K562 (cell line): ENCODE data around the gene SELENOM. TPM values are rescaled to one million over a fixed set of nuclear protein-coding genes. Genes with fewer than 3 reads are reported as not detected.

Experiments used
- CCNT2 ChIP-seq: IDR thresholded peaks from 2 replicates; pipeline ENCODE4 v1.6.1; 2011; ENCODE audit warnings: borderline replicate concordance, low read depth, mild to moderate bottlenecking, moderate library complexity, mixed read lengths, low read length; ENCODE audit not compliant: insufficient read length; ENCODE audit errors: extremely low read depth
- GABPA ChIP-seq: fragments of 200-800 bp; sonication (Bioruptor generic); conservative IDR thresholded peaks from 2 replicates; pipeline ENCODE4 v1.6.1; 2016; ENCODE audit warnings: low read depth, missing genetic modification characterization, missing compliant biosample characterization
- PCBP2 ChIP-seq: fragments of 200-400 bp; formaldehyde crosslinking; IDR thresholded peaks from 2 replicates; pipeline ENCODE4 v1.6.1; 2018; ENCODE audit warnings: low read length, low read depth, mild to moderate bottlenecking, moderate library complexity; ENCODE audit not compliant: poor library complexity, severe bottlenecking
- THRAP3 ChIP-seq: fragments of 450-650 bp; IDR thresholded peaks from 2 replicates; pipeline ENCODE4 v1.6.1; 2016; ENCODE audit warnings: mild to moderate bottlenecking, inconsistent platforms, borderline replicate concordance
- ZNF23 ChIP-seq: fragments of 250-450 bp; sonication (Bioruptor Pico); IDR thresholded peaks from 2 replicates; pipeline ENCODE4 v1.4.0; 2020; ENCODE audit warnings: mild to moderate bottlenecking
- ZNF766 ChIP-seq: fragments of 200-800 bp; sonication (Bioruptor generic); conservative IDR thresholded peaks from 2 replicates; pipeline ENCODE4 v1.6.1; 2016; ENCODE audit warnings: missing genetic modification characterization, missing compliant biosample characterization
- polyA plus RNA-seq, 8 experiments: library from polyadenylated mRNA; depleted of rRNA in 4 of 8; stranded (reverse) in 5 of 8; unstranded in 3 of 8; fragments of >200 nt; fragmentation: Nextera tagmentation in 2 of 8; fragmentation: Illumina TruSeq in 1 of 8; extraction: Ambion mirVana in 2 of 8; extraction: Trizol in 1 of 8; gene quantifications; 2 replicates each; pipeline versions ENCODE4 v1.2.1 to v1.2.3, GENCODE V29; 2011 to 2014; ENCODE audit warnings: inconsistent platforms in 1 of 8, missing spikeins in 1 of 8
- total RNA-seq, 7 experiments: library from RNA; depleted of rRNA in 6 of 7; stranded (reverse); fragments of >200 nt in 6 of 7; fragmentation: Illumina TruSeq in 2 of 7; extraction: Trizol in 2 of 7; gene quantifications; 2 replicates each; pipeline versions ENCODE4 v1.2.1 to v1.2.3, GENCODE V29; 2011 to 2021; ENCODE audit warnings: low replicate concordance in 1 of 7
- TF ChIP-seq, protein P1 (sequence below): sonication (generic); formaldehyde crosslinking; IDR thresholded peaks from 2 replicates; pipeline ENCODE4 v1.8.1; 2023; ENCODE audit warnings: missing genetic modification reagents, mild to moderate bottlenecking, borderline replicate concordance

Gene SELENOM
- total and polyA plus RNA-seq, 9 of the 15 experiments (the other 6 are each of a cell fraction or from before 2014, with no cell fraction given): 1.2 to 10.6 (median 3.7) TPM

DNA sequence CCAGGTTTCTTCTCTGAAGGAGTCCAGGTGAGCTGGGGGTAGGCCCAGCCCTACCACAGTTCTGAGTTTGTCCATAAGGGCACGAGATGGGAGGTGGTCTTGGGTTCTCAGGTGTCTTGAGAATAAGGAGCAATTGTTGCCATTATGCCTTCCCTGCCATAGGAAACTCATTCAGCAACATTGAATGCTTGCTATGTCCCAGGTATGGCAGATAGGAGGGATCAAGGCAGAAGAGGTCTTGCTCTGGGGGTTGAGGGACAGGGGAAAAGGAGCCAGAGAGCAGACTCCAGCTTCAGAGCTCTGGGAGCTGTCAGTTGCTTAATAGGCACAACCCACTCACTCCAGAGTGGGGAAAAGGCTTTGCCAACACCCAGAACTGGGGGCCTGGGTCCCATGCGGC, 4.3 kb downstream of the SELENOM start (continued):
- TF ChIP-seq, protein P1, sequence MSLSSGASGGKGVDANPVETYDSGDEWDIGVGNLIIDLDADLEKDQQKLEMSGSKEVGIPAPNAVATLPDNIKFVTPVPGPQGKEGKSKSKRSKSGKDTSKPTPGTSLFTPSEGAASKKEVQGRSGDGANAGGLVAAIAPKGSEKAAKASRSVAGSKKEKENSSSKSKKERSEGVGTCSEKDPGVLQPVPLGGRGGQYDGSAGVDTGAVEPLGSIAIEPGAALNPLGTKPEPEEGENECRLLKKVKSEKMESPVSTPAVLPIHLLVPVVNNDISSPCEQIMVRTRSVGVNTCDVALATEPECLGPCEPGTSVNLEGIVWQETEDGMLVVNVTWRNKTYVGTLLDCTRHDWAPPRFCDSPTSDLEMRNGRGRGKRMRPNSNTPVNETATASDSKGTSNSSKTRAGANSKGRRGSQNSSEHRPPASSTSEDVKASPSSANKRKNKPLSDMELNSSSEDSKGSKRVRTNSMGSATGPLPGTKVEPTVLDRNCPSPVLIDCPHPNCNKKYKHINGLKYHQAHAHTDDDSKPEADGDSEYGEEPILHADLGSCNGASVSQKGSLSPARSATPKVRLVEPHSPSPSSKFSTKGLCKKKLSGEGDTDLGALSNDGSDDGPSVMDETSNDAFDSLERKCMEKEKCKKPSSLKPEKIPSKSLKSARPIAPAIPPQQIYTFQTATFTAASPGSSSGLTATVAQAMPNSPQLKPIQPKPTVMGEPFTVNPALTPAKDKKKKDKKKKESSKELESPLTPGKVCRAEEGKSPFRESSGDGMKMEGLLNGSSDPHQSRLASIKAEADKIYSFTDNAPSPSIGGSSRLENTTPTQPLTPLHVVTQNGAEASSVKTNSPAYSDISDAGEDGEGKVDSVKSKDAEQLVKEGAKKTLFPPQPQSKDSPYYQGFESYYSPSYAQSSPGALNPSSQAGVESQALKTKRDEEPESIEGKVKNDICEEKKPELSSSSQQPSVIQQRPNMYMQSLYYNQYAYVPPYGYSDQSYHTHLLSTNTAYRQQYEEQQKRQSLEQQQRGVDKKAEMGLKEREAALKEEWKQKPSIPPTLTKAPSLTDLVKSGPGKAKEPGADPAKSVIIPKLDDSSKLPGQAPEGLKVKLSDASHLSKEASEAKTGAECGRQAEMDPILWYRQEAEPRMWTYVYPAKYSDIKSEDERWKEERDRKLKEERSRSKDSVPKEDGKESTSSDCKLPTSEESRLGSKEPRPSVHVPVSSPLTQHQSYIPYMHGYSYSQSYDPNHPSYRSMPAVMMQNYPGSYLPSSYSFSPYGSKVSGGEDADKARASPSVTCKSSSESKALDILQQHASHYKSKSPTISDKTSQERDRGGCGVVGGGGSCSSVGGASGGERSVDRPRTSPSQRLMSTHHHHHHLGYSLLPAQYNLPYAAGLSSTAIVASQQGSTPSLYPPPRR (CRISPR knock-in tag): no peak
- TF ChIP-seq CCNT2 (no peak), ZNF766 (no peak), GABPA (tag) (no peak), PCBP2 (no peak), THRAP3 (no peak), ZNF23 (no peak)
